Breast epithelium (tissue), 4 donors: ENCODE data around the gene GFOD2. TPM values are rescaled to one million over a fixed set of nuclear protein-coding genes. Genes with fewer than 3 reads are reported as not detected.

Experiments
- DNase-seq, 2 donors: peaks; one replicate each; pipeline ENCODE4 v3.0.0-alpha.2; 2019; ENCODE audit warnings: low spot score in 2 of 2
- H3K27ac ChIP-seq, 2 donors: fragments of 200-600 bp; sonication (generic) in 1 of 2; one replicate each; pipeline ENCODE4 v1.5.1; 2016 to 2019; ENCODE audit warnings: mild to moderate bottlenecking in 1 of 2
- H3K27me3 ChIP-seq, 2 donors: fragments of 200-600 bp; sonication (generic) in 1 of 2; one replicate each; pipeline versions ENCODE4 v1.5.1 to v1.6.0; 2017 to 2019; ENCODE audit warnings: control low read depth in 1 of 2, mild to moderate bottlenecking in 1 of 2
- H3K36me3 ChIP-seq: fragments of 200-600 bp; one replicate; pipeline ENCODE4 v1.5.1; 2019
- H3K4me1 ChIP-seq, 2 donors: fragments of 200-600 bp; sonication (generic); one replicate each; pipeline ENCODE4 v1.5.1; 2016 to 2019; ENCODE audit warnings: control low read depth in 1 of 2
- H3K4me3 ChIP-seq, 3 donors: fragments of 200-600 bp; sonication (generic); 1 replicate in 2 of 3; 2 replicates in 1 of 3; pipeline ENCODE4 v1.5.1; 2016 to 2019; ENCODE audit warnings: mild to moderate bottlenecking in 3 of 3, moderate library complexity in 2 of 3
- H3K9me3 ChIP-seq, 2 donors: fragments of 200-600 bp; sonication (generic) in 1 of 2; one replicate each; pipeline ENCODE4 v1.5.1; 2016 to 2019; ENCODE audit warnings: control low read depth in 1 of 2
- CTCF ChIP-seq, 3 donors: fragments of 450-650 bp; IDR thresholded peaks; one replicate each; pipeline ENCODE4 v1.5.1; 2016 to 2017; ENCODE audit warnings: antibody characterized with exemption in 3 of 3, mild to moderate bottlenecking in 3 of 3, moderate library complexity in 3 of 3
- POLR2A ChIP-seq: fragments of 450-650 bp; IDR thresholded peaks from one replicate; pipeline ENCODE4 v1.6.1; 2016; ENCODE audit warnings: antibody characterized with exemption, mild to moderate bottlenecking, moderate library complexity
- POLR2AphosphoS5 ChIP-seq, 3 donors: sonication (generic); formaldehyde crosslinking; IDR thresholded peaks; one replicate each; pipeline ENCODE4 v1.6.1; 2017; ENCODE audit warnings: antibody characterized with exemption in 3 of 3
- intact Hi-C: fragments of 100-400 bp; cut with DNase I; formaldehyde crosslinking; loops from one replicate; pipeline ENCODE4 v1.15.1; 2023; ENCODE audit warnings: low total_unique reads
- total RNA-seq, 3 donors: library from RNA; depleted of rRNA; stranded (reverse); fragments of >200 nt; gene quantifications; one replicate each; pipeline ENCODE4 v1.1.0, GENCODE V29; 2016

GFOD2 gene
- total RNA-seq, 3 donors from 2014 or later: 11.4 to 22.0 (median 21.4) TPM

- Histone ChIP-seq H3K4me1 (no peaks in the 10 kb centered on the region), H3K36me3 (no peaks in the 10 kb centered on the region), H3K4me3 (no peak overlapping the region), H3K27ac (no peak overlapping the region), H3K9me3 (no peaks in the 10 kb centered on the region), H3K27me3 (no peaks in the 10 kb centered on the region)
- TF ChIP-seq CTCF (IDR thresholded peaks at IDR 0.05) (no peak), POLR2AphosphoS5 (IDR thresholded peaks at IDR 0.05) (no peak), POLR2A (no peak)
- no peak for DNase-seq
- intact Hi-C loops: no loop called here
Observed at GRCh38 chr16:67762385-67762784, 43.3 kb upstream of the GFOD2 start.

GRCh38 chr16:67761924-67762323 lies 42.8 kb upstream of the GFOD2 start:
- Histone ChIP-seq H3K27me3 (no peaks in the 10 kb centered on the region), H3K9me3 (no peaks in the 10 kb centered on the region), H3K4me3 (no peak overlapping the region), H3K4me1 (no peaks in the 10 kb centered on the region), H3K36me3 (no peaks in the 10 kb centered on the region), H3K27ac (no peak overlapping the region)
- intact Hi-C loops: no loop called here
- no peak for DNase-seq
- TF ChIP-seq CTCF (IDR thresholded peaks at IDR 0.05) (no peak), POLR2AphosphoS5 (IDR thresholded peaks at IDR 0.05) (no peak), POLR2A (no peak)

- H3K36me3 ChIP-seq: no peaks in the 10 kb centered on the region
Observed at GRCh38 chr16:67760956-67761230, 41.8 kb upstream of the GFOD2 start.

GRCh38 chr16:67760206-67760955 lies 41.3 kb upstream of the GFOD2 start:
- intact Hi-C loops: no loop called here
- Histone ChIP-seq H3K27ac (no peak overlapping the region), H3K27me3 (no peaks in the 10 kb centered on the region), H3K9me3 (no peaks in the 10 kb centered on the region), H3K4me1 (no peaks in the 10 kb centered on the region), H3K4me3 (no peak overlapping the region), H3K36me3 (no peaks in the 10 kb centered on the region)
- no peak for TF ChIP-seq POLR2AphosphoS5 (IDR thresholded peaks at IDR 0.05)
- TF ChIP-seq POLR2A: no peak
- no peak for TF ChIP-seq CTCF (IDR thresholded peaks at IDR 0.05)
- no peak for DNase-seq

More at GRCh38 chr16:67760956-67761230, 41.8 kb upstream of the GFOD2 start:
- Histone ChIP-seq H3K4me3 (no peak overlapping the region), H3K27me3 (no peaks in the 10 kb centered on the region), H3K27ac (no peak overlapping the region), H3K4me1 (no peaks in the 10 kb centered on the region), H3K9me3 (no peaks in the 10 kb centered on the region)
- no peak for TF ChIP-seq POLR2A
- TF ChIP-seq POLR2AphosphoS5 (IDR thresholded peaks at IDR 0.05): no peak
- TF ChIP-seq CTCF (IDR thresholded peaks at IDR 0.05): no peak
- DNase-seq: no peak
- intact Hi-C loops: no loop called here

- intact Hi-C loops: no loop called here
- Histone ChIP-seq H3K36me3 (no peaks in the 10 kb centered on the region), H3K27me3 (no peaks in the 10 kb centered on the region), H3K9me3 (no peaks in the 10 kb centered on the region), H3K4me1 (no peaks in the 10 kb centered on the region), H3K4me3 (no peak overlapping the region), H3K27ac (no peak overlapping the region)
- TF ChIP-seq POLR2A (no peak), CTCF (IDR thresholded peaks at IDR 0.05) (no peak)
- DNase-seq: no peak
Observed at GRCh38 chr16:67758966-67759365, 39.9 kb upstream of the GFOD2 start.
